Measurements from ENCODE around the gene GAS2. TPM values are rescaled to one million over a fixed set of nuclear protein-coding genes. Genes with fewer than 3 reads are reported as not detected.

The GAS2 gene
- polyA plus RNA-seq, 1 donor from 2014 or later, result 8.0 TPM

GRCh38 chr11:22859756-22860155, 193.3 kb downstream of the GAS2 start:
- no peaks in the 10 kb centered on the region for H3F3A ChIP-seq (ENCODE audit: insufficient read depth, low read length, poor library complexity, severe bottlenecking)
- H3K27me3 ChIP-seq (ENCODE audit: insufficient read depth, low read depth, low read length), result no peaks in the 10 kb centered on the region

DNA sequence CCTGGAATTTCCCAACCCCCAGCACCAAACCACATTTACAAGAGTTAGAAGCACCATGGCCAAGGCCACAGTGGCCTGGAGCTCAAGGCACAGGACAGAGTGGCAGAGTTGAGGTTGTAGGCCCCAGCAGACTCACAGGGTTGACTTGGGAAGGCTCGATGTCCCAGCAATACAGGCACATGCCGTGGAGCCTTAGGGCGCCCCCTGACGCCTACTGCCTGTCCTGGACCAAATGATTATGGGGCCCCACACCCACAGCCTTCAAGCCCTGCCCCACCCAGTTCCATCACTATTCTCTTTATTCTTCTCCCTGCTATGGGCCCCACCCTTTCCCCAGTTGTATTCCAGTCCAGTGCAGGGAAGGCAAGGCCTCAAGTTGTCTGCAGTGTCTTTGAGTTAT, 193.8 kb downstream of the GAS2 start, which contains the start of gene CCDC179:
Gene CCDC179 (minus strand): TSS at position 234 of the 400 bp plus-strand sequence. CDS start 53 bp downstream, at position 181.
- no peaks in the 10 kb centered on the region for H3K9me3 ChIP-seq (ENCODE audit: low read length)
- H3K36me3 ChIP-seq (ENCODE audit: insufficient read depth, low read length), result no peaks in the 10 kb centered on the region
- H3K27me3 ChIP-seq (ENCODE audit: insufficient read depth, low read depth, low read length), result no peaks in the 10 kb centered on the region
- H4K20me1 ChIP-seq (ENCODE audit: insufficient read depth), result no peaks in the 10 kb centered on the region
- no peaks in the 10 kb centered on the region for H3F3A ChIP-seq (ENCODE audit: insufficient read depth, low read length, poor library complexity, severe bottlenecking)
- no peaks in the 10 kb centered on the region for H3K79me2 ChIP-seq (replicated peaks; ENCODE audit: insufficient read depth, low read length)
- no peak within 1 kb of the TSS for H3K27ac ChIP-seq (ENCODE audit: low read length)
- no peak within 1 kb of the TSS for H3K9ac ChIP-seq (ENCODE audit: low read length)
- H2AFZ ChIP-seq (ENCODE audit: low read depth, low read length), result no peak within 1 kb of the TSS
- no peak for TF ChIP-seq RAD21 (conservative IDR thresholded peaks at IDR 0.05)
- no peak for TF ChIP-seq EZH2 (IDR thresholded peaks at IDR 0.05; ENCODE audit: borderline replicate concordance, insufficient read depth, low read length, poor library complexity, severe bottlenecking)
- no peak for TF ChIP-seq MXI1 (conservative IDR thresholded peaks at IDR 0.05; ENCODE audit: poor library complexity, severe bottlenecking)
- TF ChIP-seq, protein P1, sequence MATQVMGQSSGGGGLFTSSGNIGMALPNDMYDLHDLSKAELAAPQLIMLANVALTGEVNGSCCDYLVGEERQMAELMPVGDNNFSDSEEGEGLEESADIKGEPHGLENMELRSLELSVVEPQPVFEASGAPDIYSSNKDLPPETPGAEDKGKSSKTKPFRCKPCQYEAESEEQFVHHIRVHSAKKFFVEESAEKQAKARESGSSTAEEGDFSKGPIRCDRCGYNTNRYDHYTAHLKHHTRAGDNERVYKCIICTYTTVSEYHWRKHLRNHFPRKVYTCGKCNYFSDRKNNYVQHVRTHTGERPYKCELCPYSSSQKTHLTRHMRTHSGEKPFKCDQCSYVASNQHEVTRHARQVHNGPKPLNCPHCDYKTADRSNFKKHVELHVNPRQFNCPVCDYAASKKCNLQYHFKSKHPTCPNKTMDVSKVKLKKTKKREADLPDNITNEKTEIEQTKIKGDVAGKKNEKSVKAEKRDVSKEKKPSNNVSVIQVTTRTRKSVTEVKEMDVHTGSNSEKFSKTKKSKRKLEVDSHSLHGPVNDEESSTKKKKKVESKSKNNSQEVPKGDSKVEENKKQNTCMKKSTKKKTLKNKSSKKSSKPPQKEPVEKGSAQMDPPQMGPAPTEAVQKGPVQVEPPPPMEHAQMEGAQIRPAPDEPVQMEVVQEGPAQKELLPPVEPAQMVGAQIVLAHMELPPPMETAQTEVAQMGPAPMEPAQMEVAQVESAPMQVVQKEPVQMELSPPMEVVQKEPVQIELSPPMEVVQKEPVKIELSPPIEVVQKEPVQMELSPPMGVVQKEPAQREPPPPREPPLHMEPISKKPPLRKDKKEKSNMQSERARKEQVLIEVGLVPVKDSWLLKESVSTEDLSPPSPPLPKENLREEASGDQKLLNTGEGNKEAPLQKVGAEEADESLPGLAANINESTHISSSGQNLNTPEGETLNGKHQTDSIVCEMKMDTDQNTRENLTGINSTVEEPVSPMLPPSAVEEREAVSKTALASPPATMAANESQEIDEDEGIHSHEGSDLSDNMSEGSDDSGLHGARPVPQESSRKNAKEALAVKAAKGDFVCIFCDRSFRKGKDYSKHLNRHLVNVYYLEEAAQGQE (IDR thresholded peaks at IDR 0.05; ENCODE audit: borderline replicate concordance), result no peak
- TF ChIP-seq POLR2AphosphoS5 (IDR thresholded peaks at IDR 0.05), result no peak
- no peak for TF ChIP-seq TAF1 (IDR thresholded peaks at IDR 0.05; ENCODE audit: low read depth)
- TF ChIP-seq CTCF (IDR thresholded peaks at IDR 0.05; ENCODE audit: poor library complexity, severe bottlenecking), result no peak
- no peak for TF ChIP-seq SMC3 (conservative IDR thresholded peaks at IDR 0.05; ENCODE audit: poor library complexity)
- TF ChIP-seq EP300 (conservative IDR thresholded peaks at IDR 0.05; ENCODE audit: poor library complexity, severe bottlenecking), result no peak
- no peaks in the 10 kb centered on the region for H3K9me2 ChIP-seq (ENCODE audit: insufficient read depth, low read length)
- no peak within 1 kb of the TSS for H3K4me3 ChIP-seq (ENCODE audit: low read length)
- H3K4me2 ChIP-seq (ENCODE audit: low read length), result no peak within 1 kb of the TSS

More at GRCh38 chr11:22859756-22860155, 193.3 kb downstream of the GAS2 start:
- Histone ChIP-seq H4K20me1 (ENCODE audit: insufficient read depth) (no peaks in the 10 kb centered on the region), H3K9me3 (ENCODE audit: low read length) (no peaks in the 10 kb centered on the region), H3K27ac (ENCODE audit: low read length) (no peak overlapping the region), H3K9ac (ENCODE audit: low read length) (no peak overlapping the region), H3K4me3 (ENCODE audit: low read length) (no peak overlapping the region), H3K9me2 (ENCODE audit: insufficient read depth, low read length) (no peaks in the 10 kb centered on the region), H3K36me3 (ENCODE audit: insufficient read depth, low read length) (no peaks in the 10 kb centered on the region), H3K4me2 (ENCODE audit: low read length) (no peak overlapping the region), H2AFZ (ENCODE audit: low read depth, low read length) (no peak overlapping the region), H3K79me2 (replicated peaks; ENCODE audit: insufficient read depth, low read length) (no peaks in the 10 kb centered on the region)
- TF ChIP-seq SMC3 (conservative IDR thresholded peaks at IDR 0.05; ENCODE audit: poor library complexity) (no peak), EP300 (conservative IDR thresholded peaks at IDR 0.05; ENCODE audit: poor library complexity, severe bottlenecking) (no peak), POLR2AphosphoS5 (IDR thresholded peaks at IDR 0.05) (no peak), EZH2 (IDR thresholded peaks at IDR 0.05; ENCODE audit: borderline replicate concordance, insufficient read depth, low read length, poor library complexity, severe bottlenecking) (no peak), CTCF (IDR thresholded peaks at IDR 0.05; ENCODE audit: poor library complexity, severe bottlenecking) (no peak), RAD21 (conservative IDR thresholded peaks at IDR 0.05) (no peak)
- TF ChIP-seq, protein P1 (IDR thresholded peaks at IDR 0.05; ENCODE audit: borderline replicate concordance), result no peak

All from neural cell (in vitro differentiated cells).